Measurements from ENCODE around the gene TBC1D22A.

TBC1D22A gene

GRCh38 chr22:47187176-47187957 lies 424.9 kb downstream of the TBC1D22A start:
- no peak for FAIRE-seq

GRCh38 chr22:47188261-47189055 lies 426.0 kb downstream of the TBC1D22A start:
- no peak for FAIRE-seq

- FAIRE-seq = no peak
Measured at GRCh38 chr22:47189056-47189916, 426.8 kb downstream of the TBC1D22A start.

GRCh38 chr22:47190276-47190956 lies 428.0 kb downstream of the TBC1D22A start:
- FAIRE-seq = no peak

GRCh38 chr22:47190957-47191670 lies 428.7 kb downstream of the TBC1D22A start:
- no peak for FAIRE-seq

- no peak for FAIRE-seq
Measured at GRCh38 chr22:47191671-47192650, 429.5 kb downstream of the TBC1D22A start.

GRCh38 chr22:47192651-47193437 lies 430.4 kb downstream of the TBC1D22A start:
- no peak for FAIRE-seq

- no peak for FAIRE-seq
Measured at GRCh38 chr22:47193606-47194329, 431.3 kb downstream of the TBC1D22A start.

GRCh38 chr22:47194476-47195155 lies 432.2 kb downstream of the TBC1D22A start:
- FAIRE-seq = no peak

GRCh38 chr22:47195156-47195483 lies 432.7 kb downstream of the TBC1D22A start:
- no peak for FAIRE-seq

GRCh38 chr22:47195484-47196165 lies 433.2 kb downstream of the TBC1D22A start:
- FAIRE-seq = no peak

GRCh38 chr22:47196166-47196849 lies 433.9 kb downstream of the TBC1D22A start:
- FAIRE-seq = no peak

GRCh38 chr22:47196881-47197772 lies 434.7 kb downstream of the TBC1D22A start:
- FAIRE-seq = no peak

GRCh38 chr22:47197773-47198500 lies 435.5 kb downstream of the TBC1D22A start:
- no peak for FAIRE-seq

- no peak for FAIRE-seq
Measured at GRCh38 chr22:47198801-47199251, 436.4 kb downstream of the TBC1D22A start.
